Astrocyte of the spinal cord (primary cell): ENCODE results near the gene NEK2.
"Not testable (repeated sequence)": the region's sequence is repeated elsewhere in the genome, so short reads cannot be mapped to it uniquely, and the experiment has no call there.

Experiments used
- DNase-seq: peaks from one replicate; pipeline ENCODE4 v3.0.0; 2011; ENCODE audit warnings: low read depth, low spot score
- H3K4me3 ChIP-seq: 2 replicates; pipeline ENCODE4 v1.5.1; 2011; ENCODE audit warnings: low read depth, mild to moderate bottlenecking, low read length, moderate library complexity
- CTCF ChIP-seq: IDR thresholded peaks from 2 replicates; pipeline ENCODE4 v1.5.1; 2012; ENCODE audit warnings: low read depth, mild to moderate bottlenecking, low read length, inconsistent platforms
- in situ Hi-C: cut with HindIII; loops from 2 replicates; pipeline ENCODE4 v1.10.0; 2017; ENCODE audit warnings: low sequenced_read_pairs

The NEK2 gene

DNA sequence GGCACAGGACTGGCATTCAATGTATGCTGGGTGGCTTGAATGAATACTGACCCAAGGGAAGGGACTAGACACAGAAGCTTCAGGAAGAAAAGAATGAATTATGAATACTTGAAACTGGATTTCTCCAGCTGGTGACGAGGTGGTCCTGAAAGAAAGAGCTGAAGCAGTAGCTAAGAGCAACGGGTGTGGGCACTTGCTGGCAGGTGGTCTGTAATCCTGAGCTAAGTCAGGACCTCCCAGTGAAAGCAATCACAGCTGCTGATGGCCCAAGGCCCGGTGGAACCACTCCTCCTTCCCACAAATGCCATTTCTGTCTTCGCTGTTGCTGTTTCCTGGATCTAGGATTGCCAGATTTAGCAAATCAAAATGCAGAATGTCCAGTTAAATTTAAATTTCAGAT is 47.0 kb downstream of the NEK2 start:
- H3K4me3 ChIP-seq: no peak overlapping the region
- no peak for TF ChIP-seq CTCF
- no peak for DNase-seq
- in situ Hi-C loops: no loop called here

- TF ChIP-seq CTCF: no peak
- DNase-seq: no peak
- in situ Hi-C loops: no loop called here
- H3K4me3 ChIP-seq: no peak overlapping the region
Observed at GRCh38 chr1:211627259-211627658, 48.2 kb downstream of the NEK2 start.

- H3K4me3 ChIP-seq, in situ Hi-C loops, DNase-seq: not testable (repeated sequence)
Observed at GRCh38 chr1:211625866-211626265, 49.6 kb downstream of the NEK2 start.

- H3K4me3 ChIP-seq: no peak overlapping the region
- in situ Hi-C loops: no loop called here
- peak; percentile 28 for DNase-seq
- TF ChIP-seq CTCF: peak; percentile 34
Observed at GRCh38 chr1:211625040-211625439, 50.4 kb downstream of the NEK2 start.

GRCh38 chr1:211623515-211623914 is 51.9 kb downstream of the NEK2 start:
- TF ChIP-seq CTCF: no peak
- in situ Hi-C loops: no loop called here
- DNase-seq: no peak
- H3K4me3 ChIP-seq: no peak overlapping the region

- no peak overlapping the region for H3K4me3 ChIP-seq
- no peak for DNase-seq
- no peak for TF ChIP-seq CTCF
- in situ Hi-C loops: no loop called here
Observed at GRCh38 chr1:211621447-211622198, 53.8 kb downstream of the NEK2 start.

DNA sequence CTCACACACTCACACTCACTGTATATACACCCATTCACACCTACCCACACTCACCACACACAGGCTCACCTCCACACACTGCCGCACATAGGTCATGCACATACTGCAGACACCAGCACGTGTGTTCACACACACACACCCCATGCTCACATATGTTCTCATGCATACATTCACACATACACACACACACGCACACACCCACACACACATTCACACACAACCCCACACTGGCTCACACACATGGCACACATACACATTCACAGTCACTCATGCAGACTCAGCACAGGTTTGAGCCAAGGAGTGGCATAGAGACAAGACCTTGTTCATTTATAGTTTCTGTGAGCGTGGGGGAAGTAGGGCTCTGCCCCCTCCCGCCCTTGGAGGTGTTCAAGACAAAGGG is 55.3 kb downstream of the NEK2 start:
- DNase-seq: no peak
- in situ Hi-C loops: no loop called here
- no peak overlapping the region for H3K4me3 ChIP-seq
- no peak for TF ChIP-seq CTCF
